T-helper 2 cell (primary cell): ENCODE measurements around the gene BOLA3.
A peak's percentile ranks its signal among the peaks of the same experiment; 100 is the strongest.
"Not testable (repeated sequence)": the region's sequence is repeated elsewhere in the genome, so short reads cannot be mapped to it uniquely, and the experiment has no call there.

ENCODE experiments used
- DNase-seq, 5 experiments: peaks; one replicate each; pipeline versions ENCODE4 v3.0.0 to v3.0.0-alpha.2; 2012 to 2022

BOLA3 gene

GRCh38 chr2:74148457-74149246 is 940 bp upstream of the BOLA3 start:
- DNase-seq, result no peak

- DNase-seq, result peak in 1 of 5 experiments; percentile 68
These were observed 584 bp downstream of the BOLA3 start for GRCh38 chr2:74146929-74147726.

- DNase-seq, result no peak
These were observed 5.4 kb downstream of the BOLA3 start for GRCh38 chr2:74142340-74142739.

- DNase-seq, result no peak
These were observed 8.9 kb downstream of the BOLA3 start for GRCh38 chr2:74138600-74139323.

GRCh38 chr2:74137651-74138599 is 9.8 kb downstream of the BOLA3 start:
- DNase-seq, result no peak

GRCh38 chr2:74131901-74132300 is 15.8 kb downstream of the BOLA3 start:
- DNase-seq, result no peak

GRCh38 chr2:74130211-74130995 is 17.3 kb downstream of the BOLA3 start:
- no peak for DNase-seq

- DNase-seq, result no peak
These were observed 19.5 kb downstream of the BOLA3 start for GRCh38 chr2:74128206-74128605.

GRCh38 chr2:74123955-74124354 is 23.8 kb downstream of the BOLA3 start:
- DNase-seq, result not testable (repeated sequence)

- DNase-seq, result not testable (repeated sequence)
These were observed 25.9 kb downstream of the BOLA3 start for GRCh38 chr2:74121846-74122245.

- peak; percentile 62 to 91 (median 73) for DNase-seq
These were observed 27.5 kb downstream of the BOLA3 start for GRCh38 chr2:74119912-74120825.

GRCh38 chr2:74119339-74119738 is 28.4 kb downstream of the BOLA3 start:
- no peak for DNase-seq

- DNase-seq, result no peak
These were observed 36.3 kb downstream of the BOLA3 start for GRCh38 chr2:74111380-74111779.

- no peak for DNase-seq
These were observed 37.2 kb downstream of the BOLA3 start for GRCh38 chr2:74110537-74110936.

- DNase-seq, result no peak
These were observed 38.2 kb downstream of the BOLA3 start for GRCh38 chr2:74109551-74109950.

- no peak for DNase-seq
These were observed 40.6 kb downstream of the BOLA3 start for GRCh38 chr2:74107071-74107470.

- no peak for DNase-seq
These were observed 42.3 kb downstream of the BOLA3 start for GRCh38 chr2:74105413-74105812.

GRCh38 chr2:74104839-74105238 is 42.9 kb downstream of the BOLA3 start:
- peak in 1 of 5 experiments; percentile 13 for DNase-seq

GRCh38 chr2:74103763-74104162 is 43.9 kb downstream of the BOLA3 start:
- no peak for DNase-seq

- DNase-seq, result no peak
These were observed 45.2 kb downstream of the BOLA3 start for GRCh38 chr2:74102516-74102915.
